GM12875 (cell line): ENCODE data around the gene IFFO2.

Experiments
- H3K4me3 ChIP-seq: one replicate; pipeline ENCODE4 v1.5.1; 2011; ENCODE audit warnings: low read depth, low read length, control low read depth
- CTCF ChIP-seq: IDR thresholded peaks from 2 replicates; pipeline ENCODE4 v1.5.1; 2011; ENCODE audit warnings: low read depth, mild to moderate bottlenecking, control low read depth, inconsistent platforms, low read length, moderate library complexity, borderline replicate concordance; ENCODE audit not compliant: insufficient read depth

IFFO2 gene

GRCh38 chr1:18907021-18907916 lies 49.2 kb downstream of the IFFO2 start:
- peak; percentile 66 for TF ChIP-seq CTCF

GRCh38 chr1:18903291-18903756 lies 53.2 kb downstream of the IFFO2 start:
- TF ChIP-seq CTCF, result no peak
- H3K4me3 ChIP-seq, result peak overlapping the region; percentile 60

More at GRCh38 chr1:18907021-18907916, 49.2 kb downstream of the IFFO2 start:
- H3K4me3 ChIP-seq, result no peak overlapping the region

- no peak for TF ChIP-seq CTCF
- H3K4me3 ChIP-seq, result peak within 1 kb of the TSS; percentile 66
These were observed 53.8 kb downstream of the IFFO2 start, which contains the start of gene ALDH4A1 for GRCh38 chr1:18902523-18903290. TSS of gene ALDH4A1 (minus strand) at chr1:18902555. CDS start at chr1:18902523, 32 bp downstream.

GRCh38 chr1:18901952-18902522 lies 54.4 kb downstream of the IFFO2 start:
- H3K4me3 ChIP-seq, result peak overlapping the region; percentile 66
- TF ChIP-seq CTCF, result no peak

GRCh38 chr1:18901147-18901951 lies 55.1 kb downstream of the IFFO2 start:
- no peak for TF ChIP-seq CTCF
- peak overlapping the region; percentile 66 for H3K4me3 ChIP-seq

GRCh38 chr1:18900303-18900841 lies 56.1 kb downstream of the IFFO2 start:
- no peak for TF ChIP-seq CTCF

More at GRCh38 chr1:18900303-18900841, 56.1 kb downstream of the IFFO2 start:
- no peak overlapping the region for H3K4me3 ChIP-seq
